ENCODE data around the gene DSN1.

The DSN1 gene

DNA sequence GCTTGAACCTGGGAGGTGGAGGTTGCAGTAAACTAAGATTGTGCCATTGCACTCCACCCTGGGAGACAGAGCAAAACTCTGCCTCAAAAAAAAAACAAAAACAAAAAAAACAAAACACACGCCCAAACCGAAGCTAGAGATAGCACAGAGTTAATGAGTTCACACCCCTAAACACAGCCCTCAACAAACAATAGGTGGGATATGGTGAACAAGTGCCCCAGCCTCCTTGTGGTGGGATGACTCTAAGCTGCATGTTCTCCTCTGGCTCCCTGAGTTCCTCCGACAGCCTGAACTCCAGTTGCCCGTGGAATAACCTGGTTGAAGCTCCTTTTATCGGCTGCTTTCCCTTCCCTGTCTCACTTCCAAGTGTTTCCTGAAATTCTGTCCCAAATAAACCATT lies 22.1 kb upstream of the DSN1 start:
- DNase-seq (ENCODE audit: low read depth) = no peak

DNA sequence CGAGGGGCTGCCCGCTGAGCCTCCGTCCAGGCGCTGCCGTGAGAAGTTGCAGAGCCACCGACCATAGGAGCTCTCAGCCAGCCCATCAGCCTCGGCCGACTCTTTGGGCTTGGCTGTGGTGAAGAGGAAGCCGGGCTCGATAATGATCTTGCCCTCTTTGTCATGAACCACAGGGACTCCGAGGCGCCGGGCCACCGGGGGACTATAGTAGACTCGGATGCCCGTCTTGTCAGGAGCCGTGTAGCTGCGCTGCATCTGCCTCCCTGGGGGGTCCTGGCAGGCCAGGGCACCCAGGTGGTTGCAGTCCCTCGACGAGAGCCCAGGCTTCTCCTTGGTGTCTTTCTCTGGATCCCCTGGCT lies 20.5 kb upstream of the DSN1 start:
- DNase-seq (ENCODE audit: low read depth) = no peak

DNA sequence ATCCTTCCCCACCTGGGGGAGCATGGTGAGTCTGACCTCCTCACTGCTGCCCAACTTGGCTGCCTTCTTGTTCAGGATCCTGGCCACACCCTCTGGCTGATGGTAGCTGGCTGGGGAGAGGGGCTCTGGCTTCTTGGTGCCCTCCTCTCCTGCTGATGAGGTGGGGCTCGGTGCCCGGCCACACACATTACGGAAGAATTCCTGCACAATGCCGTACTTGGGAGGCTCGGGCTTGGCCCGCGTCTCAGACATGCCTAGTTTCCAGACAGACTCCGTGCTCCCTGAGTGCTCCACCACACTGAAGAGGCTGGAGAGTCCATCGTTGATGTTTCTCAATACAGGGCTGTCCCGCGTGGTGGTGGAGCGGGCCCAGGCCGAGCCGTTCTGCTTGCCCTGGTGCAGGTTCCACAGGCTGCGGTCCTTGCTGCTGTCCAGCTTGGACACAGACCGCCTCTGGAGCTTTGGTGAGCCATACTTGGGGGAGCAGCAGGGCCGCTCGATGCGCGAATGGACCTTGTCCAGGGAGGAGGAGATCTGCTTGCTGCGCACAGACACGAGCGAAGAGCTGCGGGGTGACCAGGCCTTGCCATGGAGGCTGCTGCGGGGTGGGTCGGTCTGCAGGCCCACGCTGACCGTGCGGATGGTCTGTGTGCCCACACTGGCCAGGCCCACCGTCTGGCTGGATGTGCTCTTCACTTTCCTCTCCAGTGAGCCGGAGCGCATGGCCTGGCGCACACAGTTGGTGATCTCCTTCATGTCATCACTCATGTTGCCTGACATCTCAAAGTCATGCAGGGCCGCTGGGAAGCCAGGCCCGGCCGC lies 19.9 kb upstream of the DSN1 start:
- no peak for DNase-seq (ENCODE audit: low read depth)

DNA sequence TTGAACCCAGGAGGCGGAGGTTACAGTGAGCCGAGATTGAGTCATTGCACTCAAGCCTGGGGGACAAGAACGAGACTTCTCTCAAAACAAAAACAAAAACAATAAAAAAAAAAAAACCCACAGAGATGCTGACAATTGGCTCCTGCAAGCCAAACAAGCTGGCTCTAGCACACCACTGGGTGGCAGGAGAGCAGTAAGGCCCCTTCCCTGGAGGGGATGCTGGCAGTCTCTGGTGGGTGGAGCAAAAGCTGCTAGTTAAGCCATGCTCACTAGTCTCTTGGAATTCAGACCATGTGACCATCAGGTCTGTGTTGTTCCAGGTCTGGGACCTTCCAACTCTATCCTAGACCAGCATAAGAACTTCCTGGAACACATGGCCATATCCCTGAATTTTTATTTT lies 18.9 kb upstream of the DSN1 start:
- no peak for DNase-seq (ENCODE audit: low read depth)

DNA sequence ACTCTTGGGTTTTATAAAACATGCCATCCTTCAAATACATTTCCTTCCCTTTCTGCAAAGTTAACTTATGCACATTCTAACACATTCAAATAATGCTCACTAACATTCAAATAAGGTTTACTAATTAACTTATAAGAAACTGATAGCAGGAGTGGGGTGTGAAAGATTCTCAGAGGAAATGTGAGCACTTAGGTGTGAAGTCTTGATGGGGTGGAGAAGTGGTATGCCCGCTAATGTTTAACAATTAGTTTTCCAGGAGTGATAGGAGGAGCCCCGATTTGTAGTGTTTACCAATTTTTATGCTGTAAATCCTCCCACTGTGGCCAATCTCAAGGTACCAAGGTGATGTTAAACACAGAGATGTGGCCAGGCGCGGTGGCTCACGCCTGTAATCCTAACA lies 18.3 kb upstream of the DSN1 start:
- no peak for DNase-seq (ENCODE audit: low read depth)

DNA sequence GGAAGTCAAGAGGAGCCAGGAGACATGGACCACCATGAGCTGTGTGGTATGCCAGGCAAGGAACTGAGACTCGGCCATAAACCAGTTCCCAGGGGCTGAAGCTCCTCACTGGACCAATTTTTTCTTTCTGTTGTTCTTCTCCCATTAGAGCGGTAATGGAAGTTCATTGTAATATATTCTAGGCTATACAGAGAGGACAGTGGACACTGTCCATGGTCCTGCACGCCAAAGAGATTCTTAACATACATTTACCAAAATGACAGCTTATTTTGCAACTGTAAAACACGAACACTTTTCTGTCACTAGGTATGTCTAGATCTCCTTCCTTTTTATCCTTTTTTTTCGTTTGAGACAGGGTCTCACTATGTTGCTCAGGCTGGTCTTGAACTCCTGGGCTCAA lies 13.1 kb upstream of the DSN1 start:
- no peak for DNase-seq (ENCODE audit: low read depth)

DNA sequence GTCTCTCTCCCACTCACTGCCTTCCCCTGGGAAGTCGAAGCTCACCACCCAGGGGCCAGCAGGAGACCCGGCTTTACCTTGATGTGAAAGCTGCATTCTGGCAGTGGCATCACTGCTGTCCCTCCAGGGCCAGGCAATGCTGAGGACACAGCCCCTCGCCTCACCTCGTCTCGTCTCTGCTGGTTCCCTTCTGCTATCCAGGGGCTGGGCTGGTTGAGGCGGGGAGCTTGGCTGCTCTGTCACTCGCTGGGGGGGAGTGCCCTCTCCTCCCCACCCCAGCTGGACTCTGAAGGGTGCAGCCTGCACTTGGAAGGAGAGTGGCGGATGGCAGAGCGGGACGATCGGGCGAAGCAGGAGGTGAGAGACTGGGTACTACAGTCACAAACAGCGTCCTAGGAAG lies 12.7 kb upstream of the DSN1 start:
- no peak for DNase-seq (ENCODE audit: low read depth)

DNA sequence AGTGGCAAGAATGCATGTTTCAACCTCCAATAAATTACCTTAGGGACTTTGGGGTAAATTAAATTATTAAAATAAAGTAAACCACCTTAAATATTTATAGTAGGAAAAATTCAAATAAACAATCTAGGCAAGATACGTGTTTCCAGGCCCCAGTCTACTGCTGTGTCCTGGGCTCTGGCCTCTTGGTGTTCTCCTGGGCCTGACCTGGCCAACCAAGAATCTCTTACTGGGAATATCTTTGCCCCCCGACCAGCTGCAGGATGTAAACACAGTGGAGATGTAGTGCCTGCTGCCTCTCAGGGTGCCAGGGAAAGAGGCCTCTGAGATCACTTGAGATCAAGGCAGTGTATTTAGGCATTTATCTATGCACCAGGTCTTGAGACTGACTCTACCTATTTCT lies 11.7 kb upstream of the DSN1 start:
- no peak for DNase-seq (ENCODE audit: low read depth)

DNA sequence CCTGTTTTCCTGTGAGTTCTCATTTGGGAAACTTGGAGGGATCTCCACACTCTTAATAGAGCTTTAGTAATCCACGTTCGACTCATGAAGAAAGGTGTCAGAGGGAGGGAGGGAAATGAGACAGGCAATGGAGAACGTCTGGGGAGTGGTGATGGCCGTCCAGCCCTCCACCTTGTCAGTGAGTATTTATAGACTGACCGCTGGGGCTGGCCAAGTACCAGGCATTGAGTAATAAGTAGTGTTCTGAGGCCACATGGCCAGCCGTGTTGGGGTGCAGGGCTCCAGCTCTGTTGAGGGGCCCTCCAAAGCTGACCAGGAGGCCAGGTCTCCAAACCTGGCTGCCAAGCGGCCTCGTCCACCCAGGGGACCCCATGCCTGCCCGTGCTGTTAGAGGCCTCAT lies 11.3 kb upstream of the DSN1 start:
- DNase-seq (ENCODE audit: low read depth) = no peak

DNA sequence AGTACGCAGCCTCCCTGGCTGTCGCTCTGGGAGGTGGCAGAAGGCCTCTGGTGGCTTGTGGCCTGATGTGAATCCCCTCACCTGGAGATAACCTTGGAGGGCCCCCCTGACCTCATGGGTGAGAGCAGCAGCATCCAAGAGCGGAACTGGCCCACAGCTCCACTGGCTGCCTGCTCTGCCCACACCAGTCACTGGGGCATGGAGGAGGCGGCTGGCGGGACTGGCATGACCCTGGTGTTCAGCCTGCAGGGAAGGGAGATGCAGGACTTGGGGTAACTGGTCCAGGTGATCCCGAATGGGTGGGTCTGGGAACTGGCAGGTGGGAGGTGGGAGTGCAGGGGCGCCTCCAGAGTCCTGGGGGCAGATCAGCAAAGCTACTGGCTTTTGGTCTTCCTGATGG lies 10.6 kb upstream of the DSN1 start:
- DNase-seq (ENCODE audit: low read depth) = no peak

DNA sequence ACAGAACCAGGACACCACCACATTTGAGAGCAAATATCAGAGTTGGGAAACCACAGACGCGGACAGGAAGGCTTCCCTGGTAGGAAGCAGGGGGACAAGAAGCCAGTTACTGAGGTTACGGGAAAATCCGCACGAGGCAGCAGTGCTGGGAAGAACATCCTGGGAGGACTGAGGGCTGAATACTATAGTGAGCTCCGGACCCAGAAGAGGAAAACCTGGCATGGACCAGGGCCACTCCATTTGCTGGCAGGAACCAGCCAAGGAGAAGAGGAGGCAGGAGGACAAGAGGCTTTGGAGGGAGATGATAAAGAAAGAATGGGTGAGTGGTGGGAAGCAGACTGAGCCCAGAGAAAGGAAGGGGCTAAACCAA lies 6.1 kb upstream of the DSN1 start:
- DNase-seq (ENCODE audit: low read depth) = no peak

DNA sequence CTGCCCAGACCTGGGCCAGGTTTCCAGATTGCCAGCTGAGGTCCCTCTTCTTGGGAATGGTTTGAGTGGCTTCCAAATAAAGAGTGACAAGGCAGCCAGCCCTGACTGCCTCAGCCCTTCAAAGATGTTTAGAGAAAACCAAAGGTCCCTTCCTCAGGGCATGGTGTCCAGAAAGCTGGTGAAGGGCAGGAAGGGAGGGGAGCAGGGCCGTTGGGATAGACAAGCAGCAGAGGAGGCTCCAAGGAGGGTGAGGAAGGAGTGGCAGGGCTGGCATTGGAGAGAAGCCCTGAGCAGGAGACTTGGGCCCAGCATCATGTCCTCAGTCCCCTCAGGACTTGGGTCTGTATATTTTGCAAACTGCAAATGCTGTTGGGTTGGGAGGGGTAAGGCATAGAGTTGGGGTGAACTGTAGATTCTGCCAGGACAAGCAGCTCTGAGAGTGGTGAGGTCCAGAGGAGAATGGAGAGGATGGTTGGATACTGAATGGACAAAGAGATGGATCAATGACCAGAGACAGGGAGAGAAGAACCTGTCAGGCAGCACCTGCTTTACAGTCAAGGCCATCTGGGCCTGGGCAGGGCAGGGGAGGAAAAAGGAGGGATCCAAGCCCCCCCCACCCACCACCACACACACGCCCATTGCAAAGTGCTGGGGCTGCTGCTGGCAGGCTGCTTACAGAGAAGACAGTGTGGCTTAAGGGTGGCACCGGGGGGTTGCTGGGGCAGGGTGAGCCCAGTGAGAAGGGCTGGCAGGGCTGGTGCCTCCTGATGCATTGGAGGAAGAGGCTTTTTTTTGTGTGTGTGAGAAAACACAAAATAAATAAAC lies 5.5 kb upstream of the DSN1 start:
- no peak for DNase-seq (ENCODE audit: low read depth)

DNA sequence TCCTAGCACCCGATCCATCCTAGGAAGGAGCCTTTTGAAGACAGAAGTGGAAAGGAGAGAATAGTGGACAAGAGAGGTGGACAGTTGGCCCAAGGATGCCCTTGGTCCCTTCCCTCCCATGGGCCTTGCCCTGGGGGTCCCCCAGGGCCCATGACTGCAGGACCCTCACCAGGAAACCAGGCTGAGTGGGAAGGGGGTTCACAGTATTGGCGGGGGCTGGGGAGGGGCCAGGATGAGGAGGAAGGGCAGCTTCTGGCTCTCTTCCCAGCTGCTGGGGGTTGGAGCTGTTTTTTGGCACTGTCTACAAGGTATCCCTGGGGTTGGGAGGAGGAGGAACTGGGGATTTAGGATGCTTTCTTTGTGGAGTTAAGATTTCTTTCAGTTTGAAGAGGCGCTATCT lies 4.0 kb upstream of the DSN1 start:
- no peak for DNase-seq (ENCODE audit: low read depth)

DNA sequence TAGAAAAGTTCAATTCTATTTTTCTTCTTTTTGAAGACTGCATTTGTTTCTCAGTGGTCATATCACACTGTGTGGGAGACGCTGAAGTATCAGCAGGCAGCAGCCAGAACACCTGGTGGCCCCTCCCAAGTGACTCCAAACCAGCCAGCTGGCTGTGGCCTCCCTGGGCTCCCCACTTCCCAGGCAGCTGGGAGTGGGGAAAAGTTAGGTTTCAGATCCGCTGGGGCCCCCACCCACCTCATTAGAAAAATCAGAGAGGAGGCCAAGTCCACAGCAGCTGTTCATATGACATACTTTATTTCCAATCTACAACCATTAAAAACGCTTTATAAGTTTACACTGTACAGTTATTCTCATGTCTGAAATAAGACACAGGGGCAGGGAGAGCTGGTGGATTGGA lies 3.6 kb upstream of the DSN1 start:
- DNase-seq (ENCODE audit: low read depth) = no peak

DNA sequence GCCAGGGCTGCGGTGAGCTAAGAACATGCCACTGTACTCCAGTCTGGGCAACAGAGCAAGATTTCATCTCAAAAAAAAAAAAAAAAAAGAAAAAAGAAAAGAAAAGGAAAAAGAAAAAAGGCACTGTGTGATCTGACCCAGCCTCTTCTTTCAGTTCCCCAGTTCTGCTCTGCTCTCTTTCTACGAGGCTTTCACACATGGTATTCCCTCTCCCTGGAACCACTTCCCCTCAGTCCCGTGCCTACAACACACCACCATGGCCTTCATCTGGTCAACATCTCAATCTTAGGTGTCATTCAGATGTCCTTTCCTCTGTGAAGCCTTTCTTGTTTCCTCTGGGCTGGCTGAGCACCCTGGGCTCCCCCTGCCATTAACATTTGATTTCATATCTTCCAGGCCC lies 2.3 kb upstream of the DSN1 start:
- no peak for DNase-seq (ENCODE audit: low read depth)

DNA sequence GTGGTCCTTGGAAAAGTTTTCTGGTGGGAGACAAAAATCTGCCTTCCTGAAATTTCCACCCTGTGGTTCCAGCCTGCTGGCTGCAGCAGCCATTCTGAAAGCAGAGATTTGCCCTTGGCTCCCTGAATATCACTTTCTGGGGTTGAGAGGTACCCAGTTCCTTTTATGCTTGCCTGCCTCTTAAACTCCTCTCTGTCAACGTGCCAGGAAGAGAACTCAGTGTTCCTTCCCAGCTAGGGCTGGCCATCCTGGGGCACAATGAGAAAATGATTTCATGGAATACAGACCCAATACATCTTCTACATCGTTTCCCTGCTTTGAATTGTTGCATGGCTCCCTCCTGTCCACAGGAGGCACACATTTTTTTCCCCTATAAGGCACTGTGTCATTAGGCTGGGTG lies 1.6 kb upstream of the DSN1 start:
- DNase-seq (ENCODE audit: low read depth) = no peak

DNA sequence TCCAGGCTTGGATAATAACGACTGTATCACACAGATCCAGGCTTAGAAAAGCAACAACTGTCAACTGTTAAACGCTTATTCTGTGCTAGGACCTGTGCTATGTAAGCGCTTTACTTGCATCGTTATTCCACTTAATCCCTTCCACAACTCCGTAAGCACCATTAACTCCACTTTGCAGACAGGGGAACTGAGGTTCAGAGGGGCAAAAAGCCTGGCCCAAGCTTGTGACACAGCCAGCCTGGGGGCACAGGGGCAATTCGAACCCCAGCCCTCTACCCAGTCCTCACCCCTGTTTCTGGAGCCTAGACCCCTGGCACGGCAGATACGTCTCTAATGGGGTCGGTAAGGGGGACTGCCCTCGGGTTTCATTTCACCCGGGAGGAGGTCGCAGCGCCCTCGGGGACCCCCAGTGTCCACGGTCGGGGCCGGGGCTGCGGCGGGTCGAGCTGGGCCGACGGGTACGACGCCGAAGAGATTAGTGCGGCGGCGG lies 411 bp downstream of the DSN1 start:
- DNase-seq (ENCODE audit: low read depth) = no peak

DNA sequence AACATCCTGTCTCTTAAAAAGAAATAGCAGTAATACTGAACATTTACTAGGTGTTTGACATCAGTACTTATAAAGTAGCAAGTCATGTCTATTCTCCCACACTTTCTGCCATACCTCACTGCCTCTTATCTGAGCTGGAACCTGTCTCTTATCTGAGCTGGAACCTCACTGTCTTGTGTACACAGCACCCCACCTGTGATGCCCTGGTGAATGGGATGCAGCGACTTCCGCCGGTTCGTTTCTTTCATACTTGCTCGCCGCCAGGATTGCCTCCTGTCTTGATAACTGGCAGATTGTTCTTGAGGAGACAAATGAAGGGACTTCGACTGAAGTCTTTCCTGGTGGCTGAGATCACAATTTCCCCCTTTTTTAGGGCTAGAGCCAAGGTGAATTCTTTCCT lies 2.9 kb downstream of the DSN1 start:
- DNase-seq (ENCODE audit: low read depth) = no peak

DNA sequence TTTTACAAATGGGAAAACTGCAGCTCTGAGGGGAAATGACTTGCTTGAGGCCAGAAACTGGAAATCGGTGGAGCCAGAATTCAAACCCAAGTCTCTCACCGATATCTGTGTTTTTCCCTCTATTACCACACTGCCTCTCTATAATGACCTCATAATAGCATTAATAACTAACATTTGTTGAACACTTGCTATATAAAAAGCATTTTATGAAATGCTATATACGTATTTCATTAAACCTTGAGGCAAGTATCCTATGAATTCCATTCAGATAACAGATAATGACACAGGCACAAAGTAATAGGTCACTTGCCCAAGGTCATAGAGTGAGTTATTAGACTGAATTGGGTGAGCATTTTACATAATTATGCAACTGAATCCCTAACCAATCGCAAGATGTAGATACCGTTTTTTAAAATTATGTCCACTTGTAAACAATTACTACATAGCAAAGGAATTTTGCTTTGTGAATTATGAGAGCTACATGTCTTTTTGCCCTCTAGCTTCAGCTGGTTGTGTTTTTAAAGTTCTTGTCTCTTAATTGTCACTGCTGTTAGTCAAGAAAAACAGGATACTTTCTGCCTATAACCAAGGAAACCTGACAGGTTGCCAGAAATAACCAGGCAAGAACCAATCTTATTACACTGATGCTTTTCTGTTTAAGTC lies 4.7 kb downstream of the DSN1 start:
- DNase-seq (ENCODE audit: low read depth) = no peak

DNA sequence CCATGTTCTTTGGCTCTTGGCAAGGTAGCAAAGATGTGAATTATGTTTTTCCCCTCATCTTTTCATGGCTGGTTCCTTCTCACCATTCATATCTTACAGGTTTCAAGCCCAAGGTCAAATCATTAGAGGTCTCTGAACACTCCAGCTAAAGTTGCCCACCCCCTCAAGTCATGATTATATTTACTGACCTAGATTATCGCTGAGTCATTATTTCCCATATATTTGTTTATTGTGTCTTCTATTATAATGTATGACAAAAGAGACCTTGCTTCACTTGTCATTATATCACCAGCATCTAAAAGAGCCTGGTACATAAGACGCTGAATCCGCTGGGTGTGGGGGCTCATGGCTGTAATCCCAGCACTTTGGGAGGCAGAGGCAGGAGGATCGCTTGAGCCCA lies 12.4 kb downstream of the DSN1 start:
- no peak for DNase-seq (ENCODE audit: low read depth)

DNA sequence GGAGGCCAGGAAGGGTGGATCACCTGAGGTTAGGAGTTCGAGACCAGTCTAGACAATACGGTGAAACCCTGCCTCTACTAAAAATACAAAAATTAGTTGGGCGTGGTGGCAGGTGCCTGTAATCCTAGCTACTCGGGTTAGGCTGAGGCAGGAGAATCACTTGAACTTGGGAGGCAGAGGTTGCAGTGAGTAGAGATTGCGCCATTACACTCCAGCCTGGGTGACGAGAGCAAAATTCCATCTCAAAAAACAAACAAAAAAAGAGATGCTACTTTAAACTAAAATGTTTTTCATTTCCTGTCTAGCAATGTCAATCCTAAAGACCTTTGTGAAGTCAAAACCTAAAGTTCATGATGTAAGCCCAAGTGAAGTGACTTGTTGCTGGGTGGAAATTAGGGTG lies 12.9 kb downstream of the DSN1 start:
- DNase-seq (ENCODE audit: low read depth) = no peak

DNA sequence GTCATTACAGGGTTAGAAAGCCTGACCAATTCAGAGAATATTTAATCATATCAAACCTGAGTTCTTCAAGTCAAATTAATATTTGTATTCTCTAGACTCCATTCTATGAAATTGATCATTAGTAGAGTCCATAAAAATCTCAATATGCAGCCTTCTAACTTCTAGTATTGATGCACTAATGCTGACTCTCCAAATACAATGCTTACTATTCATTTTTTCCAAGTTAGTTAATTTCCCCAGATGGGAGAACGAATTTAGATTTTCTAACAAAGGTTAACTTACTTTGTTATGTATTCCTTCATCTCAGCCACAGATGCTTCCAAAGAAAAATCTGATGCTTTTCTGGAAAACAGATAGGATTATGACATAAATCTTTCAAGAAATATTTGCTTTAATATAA lies 15.3 kb downstream of the DSN1 start:
- DNase-seq (ENCODE audit: low read depth) = no peak

DNA sequence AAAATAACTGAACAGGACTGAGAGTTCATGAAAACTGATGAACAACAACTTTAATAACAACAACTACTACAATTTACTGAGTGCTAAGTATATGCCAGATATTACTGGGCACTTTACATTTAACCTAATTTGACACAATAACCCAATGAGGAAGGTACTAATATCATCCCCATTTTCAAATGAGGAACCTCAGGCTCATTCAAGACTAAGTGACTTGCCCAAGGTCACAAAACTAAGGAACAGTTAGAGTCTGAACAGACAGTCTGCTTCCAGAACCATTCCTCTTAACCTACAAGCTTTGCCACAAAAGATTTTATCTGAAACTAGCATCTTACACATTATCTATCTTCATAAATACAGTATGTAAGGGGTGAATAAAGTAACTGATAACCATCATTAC lies 17.1 kb downstream of the DSN1 start:
- DNase-seq (ENCODE audit: low read depth) = no peak

Data from activated T-helper 9 cell treated with anti-CD3 and anti-CD28 coated beads, Interleukin-2, amount 50 U/mL, for 16 hours (primary cell).